HG02981 (cell line): ENCODE data around the gene PRKCA.
"Not testable (repeated sequence)": the region's sequence is repeated elsewhere in the genome, so short reads cannot be mapped to it uniquely, and the experiment has no call there.

Source experiments
- ATAC-seq: cut with Tn5 transposase; IDR thresholded peaks from one replicate; pipeline ENCODE4 v1.9.1; 2021; ENCODE audit warnings: mild to moderate bottlenecking, moderate library complexity; ENCODE audit not compliant: unreplicated experiment

Gene PRKCA

GRCh38 chr17:66432996-66433551 is 130.7 kb downstream of the PRKCA start:
- no peak for ATAC-seq

DNA sequence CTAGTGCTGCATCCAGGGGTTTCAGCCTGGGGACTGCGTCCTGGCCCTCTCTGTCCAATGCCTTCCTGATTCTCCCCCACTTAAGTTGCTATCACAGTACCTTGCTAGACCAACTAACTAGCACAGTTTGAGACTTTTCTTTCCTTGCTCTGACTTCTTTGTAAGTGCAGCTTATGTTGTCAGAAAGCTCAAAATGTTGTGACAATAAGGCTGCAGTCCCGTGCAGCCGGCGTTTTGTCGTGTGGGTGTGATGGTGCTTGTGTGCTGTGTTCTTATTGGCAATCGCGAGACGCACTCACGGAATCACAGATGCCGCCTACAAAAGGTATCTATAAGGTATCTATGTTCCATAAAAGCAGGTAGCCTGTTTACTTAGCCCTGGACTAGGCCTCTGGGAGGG is 132.8 kb downstream of the PRKCA start:
- no peak for ATAC-seq

- ATAC-seq: no peak
Measured at GRCh38 chr17:66436631-66437030, 134.2 kb downstream of the PRKCA start.

- no peak for ATAC-seq
Measured at GRCh38 chr17:66437476-66438026, 135.1 kb downstream of the PRKCA start.

DNA sequence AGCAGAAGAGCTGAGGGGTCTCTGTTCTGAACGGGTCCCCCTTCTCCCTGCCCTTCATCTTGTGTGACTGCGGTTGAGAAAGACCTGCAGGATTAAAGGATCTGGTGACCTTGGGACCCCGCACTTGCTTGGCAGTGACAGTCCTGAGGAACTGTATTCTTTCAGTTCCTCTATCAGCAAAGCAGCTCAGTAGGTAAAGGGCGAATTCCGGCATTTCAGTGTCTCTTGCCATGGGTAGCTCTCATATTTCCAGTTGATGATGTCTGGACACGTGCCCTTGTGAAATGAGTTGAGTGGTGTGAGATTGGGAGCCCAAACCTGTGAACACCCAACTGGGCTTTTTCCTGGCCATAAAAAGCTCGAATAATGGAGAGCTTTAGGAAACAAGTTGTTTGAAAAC is 135.7 kb downstream of the PRKCA start:
- ATAC-seq: no peak

GRCh38 chr17:66441101-66441661 is 138.8 kb downstream of the PRKCA start:
- peak; percentile 84 for ATAC-seq

DNA sequence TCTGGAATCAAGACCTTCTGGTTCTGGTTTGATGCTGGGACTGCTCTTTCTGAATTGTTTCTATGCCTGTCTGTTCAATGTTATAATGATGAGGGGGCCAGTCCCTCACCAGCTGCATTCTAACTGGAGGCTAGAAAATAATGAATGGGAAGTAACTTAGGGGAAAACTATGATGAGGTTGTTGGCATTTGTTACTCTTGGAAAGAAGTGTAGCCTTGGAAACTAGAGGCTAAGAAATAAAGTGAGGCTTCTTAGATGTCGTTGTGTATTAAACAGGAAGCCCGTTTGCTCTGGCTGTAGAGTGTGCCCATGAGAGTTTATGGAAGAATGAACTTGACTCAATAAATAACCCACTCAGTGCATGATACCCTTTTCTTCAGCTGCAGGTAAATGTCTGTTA is 140.8 kb downstream of the PRKCA start:
- no peak for ATAC-seq

GRCh38 chr17:66443606-66444005 is 141.2 kb downstream of the PRKCA start:
- ATAC-seq: no peak

GRCh38 chr17:66444031-66444430 is 141.6 kb downstream of the PRKCA start:
- no peak for ATAC-seq

GRCh38 chr17:66445229-66445628 is 142.8 kb downstream of the PRKCA start:
- ATAC-seq: no peak

DNA sequence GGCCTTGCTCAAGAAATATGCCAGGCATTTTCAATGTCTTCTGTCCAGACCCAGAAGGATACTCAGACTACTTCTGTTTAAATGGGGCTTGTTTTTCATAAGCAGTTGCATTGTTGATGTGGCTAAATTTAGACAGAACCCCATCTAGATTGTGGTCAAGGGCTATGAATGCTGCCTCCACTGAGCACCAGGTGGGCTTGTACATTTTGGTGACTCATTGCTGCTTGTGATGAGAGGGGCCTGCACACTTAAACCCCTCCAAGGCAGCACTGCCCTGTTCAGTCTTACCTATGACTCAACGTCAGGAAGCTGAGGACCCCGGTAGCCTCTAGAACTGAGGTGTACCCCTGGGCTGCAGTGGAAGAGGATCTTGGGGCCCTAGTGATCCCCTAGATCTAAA is 144.0 kb downstream of the PRKCA start:
- ATAC-seq: no peak

GRCh38 chr17:66447159-66447558 is 144.7 kb downstream of the PRKCA start:
- no peak for ATAC-seq

- no peak for ATAC-seq
Measured at GRCh38 chr17:66448026-66448639, 145.7 kb downstream of the PRKCA start.

- no peak for ATAC-seq
Measured at GRCh38 chr17:66449418-66449977, 147.1 kb downstream of the PRKCA start.

GRCh38 chr17:66450008-66450851 is 147.8 kb downstream of the PRKCA start:
- no peak for ATAC-seq

GRCh38 chr17:66450852-66451158 is 148.4 kb downstream of the PRKCA start:
- no peak for ATAC-seq

- no peak for ATAC-seq
Measured at GRCh38 chr17:66451188-66452149, 149.1 kb downstream of the PRKCA start.

DNA sequence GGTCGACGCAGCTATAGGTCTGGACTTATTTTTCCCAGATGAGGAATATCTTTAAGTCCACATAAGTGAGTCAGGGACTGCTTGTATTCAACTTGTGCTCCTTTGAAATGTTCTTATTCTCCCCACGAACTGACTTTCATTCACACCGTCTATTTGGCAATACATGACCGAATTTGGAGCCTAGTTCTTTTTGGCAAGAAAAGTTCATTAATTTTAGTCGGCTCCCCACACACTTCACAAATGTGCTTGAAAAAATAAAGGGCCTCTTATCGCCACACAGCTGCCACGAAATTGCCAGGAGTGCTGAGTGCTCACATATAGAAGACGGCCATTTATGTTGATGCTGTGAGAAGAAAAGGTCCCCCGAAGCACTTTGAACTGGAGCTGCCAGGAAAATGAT is 152.6 kb downstream of the PRKCA start:
- ATAC-seq: no peak

GRCh38 chr17:66457499-66457898 is 155.1 kb downstream of the PRKCA start:
- not testable (repeated sequence) for ATAC-seq

DNA sequence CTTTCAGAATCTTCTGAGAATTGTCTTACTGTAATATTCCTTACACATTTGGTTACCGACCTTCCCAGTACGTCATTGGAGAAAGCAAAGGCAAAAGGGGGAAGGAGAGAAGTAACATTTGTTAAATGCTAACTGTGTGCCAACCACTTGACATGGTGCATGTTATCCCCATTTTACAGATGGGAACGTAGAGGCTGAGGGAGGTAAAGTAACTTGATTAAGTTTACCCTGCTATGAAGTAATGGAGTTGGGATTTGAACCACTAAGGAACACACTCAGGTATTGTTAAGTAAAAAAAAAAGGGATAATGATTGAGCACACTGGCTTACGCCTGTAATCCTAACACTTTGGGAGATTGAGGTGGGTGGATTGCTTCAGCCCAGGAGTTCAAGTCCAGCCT is 156.4 kb downstream of the PRKCA start:
- no peak for ATAC-seq
